H1 (cell line): Measurements from ENCODE around the gene SH3RF3.

Experiments used
- ATF2 ChIP-seq: IDR thresholded peaks from 2 replicates; pipeline ENCODE4 v1.6.1; 2012; ENCODE audit warnings: low read length, inconsistent platforms
- CBX5 ChIP-seq: fragments of 300-800, 300-1000 bp; sonication (generic); IDR thresholded peaks from 2 replicates; pipeline ENCODE4 v1.7.1; 2016; ENCODE audit warnings: antibody characterized with exemption, low read length, low read depth
- CHD1 ChIP-seq: IDR thresholded peaks from 2 replicates; pipeline ENCODE4 v1.6.1; 2012; ENCODE audit warnings: low read depth, low read length, improper control_type of control experiment
- CHD2 ChIP-seq: IDR thresholded peaks from 2 replicates; pipeline ENCODE4 v1.6.1; 2012; ENCODE audit warnings: low read length, improper control_type of control experiment
- CTCF ChIP-seq, 3 experiments: IDR thresholded peaks; 1 replicate in 2 of 3; 2 replicates in 1 of 3; pipeline versions ENCODE4 v1.5.1 to v1.6.1; 2011; ENCODE audit warnings: low read length in 3 of 3, mild to moderate bottlenecking in 3 of 3, inconsistent platforms in 2 of 3, low read depth in 1 of 3, moderate library complexity in 1 of 3; ENCODE audit not compliant: insufficient read depth in 1 of 3; ENCODE audit errors: control extremely low read depth in 1 of 3
- EZH2 ChIP-seq: fragments of 200-600 bp; sonication (generic); IDR thresholded peaks from 2 replicates; pipeline ENCODE4 v1.7.1; 2012; ENCODE audit warnings: low read depth, mild to moderate bottlenecking, moderate library complexity, low read length, inconsistent platforms; ENCODE audit not compliant: severe bottlenecking
- HDAC2 ChIP-seq, 2 experiments: fragments of 300-600 bp in 1 of 2; sonication (generic) in 1 of 2; IDR thresholded peaks; 2 replicates each; pipeline ENCODE4 v1.6.1; 2011 to 2012; ENCODE audit warnings: low read depth in 2 of 2, low read length in 2 of 2, mild to moderate bottlenecking in 2 of 2, moderate library complexity in 2 of 2, borderline replicate concordance in 1 of 2, inconsistent platforms in 1 of 2
- KDM1A ChIP-seq: fragments of 200-600, 300-600 bp; sonication (generic); IDR thresholded peaks from 2 replicates; pipeline ENCODE4 v1.7.1; 2016; ENCODE audit warnings: mild to moderate bottlenecking, low read length, borderline replicate concordance
- MAX ChIP-seq: IDR thresholded peaks from 2 replicates; pipeline ENCODE4 v1.6.1; 2012; ENCODE audit warnings: inconsistent platforms
- TAF1 ChIP-seq: IDR thresholded peaks from 2 replicates; pipeline ENCODE4 v1.6.1; 2011; ENCODE audit warnings: mild to moderate bottlenecking, low read depth, low read length
- USF2 ChIP-seq: IDR thresholded peaks from 2 replicates; pipeline ENCODE4 v1.6.1; 2011; ENCODE audit warnings: low read length, improper control_type of control experiment

GRCh38 chr2:109407276-109408042 lies 278.5 kb downstream of the SH3RF3 start:
- no peak for TF ChIP-seq HDAC2 (IDR thresholded peaks at IDR 0.05; ENCODE audit: borderline replicate concordance in 1 of 2, low read depth in 2 of 2, low read length in 2 of 2)
- TF ChIP-seq KDM1A = no peak
- TF ChIP-seq CTCF (IDR thresholded peaks at IDR 0.05; ENCODE audit: control extremely low read depth in 1 of 3, insufficient read depth in 1 of 3, low read depth in 1 of 3, low read length in 3 of 3) = no peak
- TF ChIP-seq MAX = no peak
- TF ChIP-seq ATF2 = no peak
- TF ChIP-seq CHD2 = no peak
- no peak for TF ChIP-seq CBX5
- TF ChIP-seq TAF1 = no peak
- TF ChIP-seq EZH2 = no peak
- TF ChIP-seq CHD1 = no peak
- TF ChIP-seq USF2 = no peak
